ENCODE measurements around the gene RAB3B.
"Not testable (repeated sequence)": the region's sequence is repeated elsewhere in the genome, so short reads cannot be mapped to it uniquely, and the experiment has no call there.

RAB3B gene

GRCh38 chr1:52007215-52008002 lies 16.9 kb upstream of the RAB3B start:
- Histone ChIP-seq H2BK120ac (ENCODE audit: low read depth, low read length) (no peak overlapping the region), H3K27me3 (ENCODE audit: control insufficient read depth in 3 of 3, insufficient read depth in 3 of 3, low read depth in 1 of 3, low read length in 3 of 3) (peaks cover 0 to 13% (median 0%) of the 10 kb centered on the region in 3 experiments), H2AK5ac (ENCODE audit: low read depth, low read length) (no peak overlapping the region), H3K79me1 (ENCODE audit: low read depth, low read length) (no peaks in the 10 kb centered on the region), H3K14ac (ENCODE audit: low read length) (no peak overlapping the region), H3K9ac (ENCODE audit: low read depth, low read length, poor library complexity) (no peak overlapping the region), H3K4me2 (ENCODE audit: insufficient read depth, low read length, poor library complexity, severe bottlenecking) (no peak overlapping the region), H3K4me3 (ENCODE audit: low read length in 2 of 2) (no peak overlapping the region), H4K8ac (ENCODE audit: low read depth, low read length) (no peak overlapping the region), H3K9me3 (replicated peaks in 1 of 2; ENCODE audit: control insufficient read depth in 2 of 2, insufficient read depth in 1 of 2, low read depth in 1 of 2, low read length in 2 of 2) (no peaks in the 10 kb centered on the region), H3K4me1 (ENCODE audit: control insufficient read depth in 2 of 2, insufficient read depth in 1 of 2, low read depth in 1 of 2, low read length in 2 of 2) (peaks cover 5 to 10% of the 10 kb centered on the region in 2 donors), H3K23ac (ENCODE audit: low read depth, low read length, poor library complexity) (no peak overlapping the region), H3K36me3 (replicated peaks in 1 of 2; ENCODE audit: control insufficient read depth in 2 of 2, insufficient read depth in 2 of 2, low read length in 2 of 2) (no peaks in the 10 kb centered on the region), H3K4ac (ENCODE audit: low read length) (no peak overlapping the region), H2BK15ac (ENCODE audit: low read length) (no peak overlapping the region), H3K18ac (ENCODE audit: low read length) (no peak overlapping the region), H2BK5ac (ENCODE audit: low read length) (no peak overlapping the region), H3K27ac (replicated peaks; ENCODE audit: low read length) (no peak overlapping the region), H2AFZ (ENCODE audit: low read length) (no peak overlapping the region), H2BK12ac (ENCODE audit: low read length) (no peak overlapping the region), H4K91ac (ENCODE audit: low read depth, low read length, poor library complexity) (no peak overlapping the region)
- WGBS, 2 donors (ENCODE audit: extremely low coverage in 2 of 2, insufficient read length in 2 of 2, insufficient replicate concordance in 1 of 2): no CpG with 5 or more reads among the region's 5 CpGs
- no peak for DNase-seq (ENCODE audit: low spot score)

DNA sequence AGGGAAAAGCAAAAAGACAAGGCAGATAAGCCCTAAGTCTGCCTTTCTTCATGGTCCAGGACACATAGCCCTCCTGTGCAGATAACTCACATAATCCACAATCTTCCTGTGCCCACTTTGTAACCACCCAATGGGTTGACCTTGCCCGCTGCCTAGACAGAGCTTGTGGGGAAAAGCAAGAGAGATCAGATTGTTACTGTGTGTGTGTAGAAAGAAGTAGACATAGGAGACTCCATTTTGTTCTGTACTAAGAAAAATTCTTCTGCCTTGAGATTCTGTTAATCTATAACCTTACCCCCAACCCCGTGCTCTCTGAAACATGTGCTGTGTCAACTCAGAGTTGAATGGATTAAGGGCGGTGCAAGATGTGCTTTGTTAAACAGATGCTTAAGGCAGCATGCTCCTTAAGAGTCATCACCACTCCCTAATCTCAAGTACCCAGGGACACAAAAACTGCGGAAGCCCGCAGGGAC lies 15.6 kb upstream of the RAB3B start:
- H2AK5ac ChIP-seq (ENCODE audit: low read depth, low read length); H3K4me1 ChIP-seq (ENCODE audit: control insufficient read depth in 2 of 2, insufficient read depth in 1 of 2, low read depth in 1 of 2, low read length in 2 of 2); H3K4me3 ChIP-seq (ENCODE audit: low read length in 2 of 2); H2BK12ac ChIP-seq (ENCODE audit: low read length); H2BK15ac ChIP-seq (ENCODE audit: low read length); H3K79me1 ChIP-seq (ENCODE audit: low read depth, low read length); H2BK5ac ChIP-seq (ENCODE audit: low read length); H3K4me2 ChIP-seq (ENCODE audit: insufficient read depth, low read length, poor library complexity, severe bottlenecking); H3K14ac ChIP-seq (ENCODE audit: low read length); H3K9me3 ChIP-seq (replicated peaks in 1 of 2; ENCODE audit: control insufficient read depth in 2 of 2, insufficient read depth in 1 of 2, low read depth in 1 of 2, low read length in 2 of 2); DNase-seq (ENCODE audit: low spot score); H3K9ac ChIP-seq (ENCODE audit: low read depth, low read length, poor library complexity); H3K23ac ChIP-seq (ENCODE audit: low read depth, low read length, poor library complexity); H2BK120ac ChIP-seq (ENCODE audit: low read depth, low read length); H3K4ac ChIP-seq (ENCODE audit: low read length); H4K8ac ChIP-seq (ENCODE audit: low read depth, low read length); H3K36me3 ChIP-seq (replicated peaks in 1 of 2; ENCODE audit: control insufficient read depth in 2 of 2, insufficient read depth in 2 of 2, low read length in 2 of 2); H4K91ac ChIP-seq (ENCODE audit: low read depth, low read length, poor library complexity): not testable (repeated sequence)
- Histone ChIP-seq H3K18ac (ENCODE audit: low read length) (peak overlapping the region; percentile 20), H2AFZ (ENCODE audit: low read length) (peak overlapping the region; percentile 43), H3K27ac (replicated peaks; ENCODE audit: low read length) (peak overlapping the region; percentile 64), H3K27me3 (ENCODE audit: control insufficient read depth in 3 of 3, insufficient read depth in 3 of 3, low read depth in 1 of 3, low read length in 3 of 3) (peaks cover 0 to 13% (median 0%) of the 10 kb centered on the region in 3 experiments)
- no CpG with 5 or more reads among the region's 5 CpGs for WGBS, 2 donors (ENCODE audit: extremely low coverage in 2 of 2, insufficient read length in 2 of 2, insufficient replicate concordance in 1 of 2)

DNA sequence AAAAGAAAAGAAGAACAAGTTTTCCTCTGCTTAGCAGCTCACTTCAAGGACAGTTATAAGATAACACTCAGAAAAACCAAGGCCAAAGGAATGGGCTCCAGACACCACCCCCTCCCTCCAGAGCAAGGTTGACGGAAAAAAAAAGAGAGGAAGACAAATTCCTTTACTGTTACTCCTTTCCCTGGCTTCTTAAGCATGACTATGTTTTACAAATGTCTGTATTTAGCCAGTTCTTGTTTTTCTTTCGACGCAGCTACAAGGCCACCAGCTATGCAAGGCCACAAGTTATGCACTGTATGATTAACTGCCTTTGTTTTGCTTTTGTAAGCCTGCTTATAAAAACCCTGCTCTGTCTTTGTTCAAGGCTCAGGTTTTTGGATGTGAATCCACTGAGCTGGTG lies 15.0 kb upstream of the RAB3B start:
- not testable (repeated sequence) for DNase-seq (ENCODE audit: low spot score); H2AK5ac ChIP-seq (ENCODE audit: low read depth, low read length)
- no CpG with 5 or more reads among the region's 3 CpGs for WGBS, 2 donors (ENCODE audit: extremely low coverage in 2 of 2, insufficient read length in 2 of 2, insufficient replicate concordance in 1 of 2)

GRCh38 chr1:52003877-52004276 lies 13.4 kb upstream of the RAB3B start:
- no peak for DNase-seq (ENCODE audit: low spot score)
- no peaks in the 10 kb centered on the region for H3K9me3 ChIP-seq (replicated peaks in 1 of 2; ENCODE audit: control insufficient read depth in 2 of 2, insufficient read depth in 1 of 2, low read depth in 1 of 2, low read length in 2 of 2)
- no CpG with 5 or more reads among the region's 4 CpGs for WGBS, 2 donors (ENCODE audit: extremely low coverage in 2 of 2, insufficient read length in 2 of 2, insufficient replicate concordance in 1 of 2)

More for the DNA sequence above, 15.0 kb upstream of the RAB3B start:
- not testable (repeated sequence) for H3K4me2 ChIP-seq (ENCODE audit: insufficient read depth, low read length, poor library complexity, severe bottlenecking); H3K4ac ChIP-seq (ENCODE audit: low read length); H3K14ac ChIP-seq (ENCODE audit: low read length); H3K18ac ChIP-seq (ENCODE audit: low read length); H3K9ac ChIP-seq (ENCODE audit: low read depth, low read length, poor library complexity); H2BK12ac ChIP-seq (ENCODE audit: low read length); H3K9me3 ChIP-seq (replicated peaks in 1 of 2; ENCODE audit: control insufficient read depth in 2 of 2, insufficient read depth in 1 of 2, low read depth in 1 of 2, low read length in 2 of 2); H2BK5ac ChIP-seq (ENCODE audit: low read length); H3K23ac ChIP-seq (ENCODE audit: low read depth, low read length, poor library complexity); H3K79me1 ChIP-seq (ENCODE audit: low read depth, low read length); H4K8ac ChIP-seq (ENCODE audit: low read depth, low read length); H4K91ac ChIP-seq (ENCODE audit: low read depth, low read length, poor library complexity); H2BK15ac ChIP-seq (ENCODE audit: low read length); H2AFZ ChIP-seq (ENCODE audit: low read length); H3K36me3 ChIP-seq (replicated peaks in 1 of 2; ENCODE audit: control insufficient read depth in 2 of 2, insufficient read depth in 2 of 2, low read length in 2 of 2); H3K4me1 ChIP-seq (ENCODE audit: control insufficient read depth in 2 of 2, insufficient read depth in 1 of 2, low read depth in 1 of 2, low read length in 2 of 2); H2BK120ac ChIP-seq (ENCODE audit: low read depth, low read length); H3K4me3 ChIP-seq (ENCODE audit: low read length in 2 of 2)
- H3K27me3 ChIP-seq (ENCODE audit: control insufficient read depth in 3 of 3, insufficient read depth in 3 of 3, low read depth in 1 of 3, low read length in 3 of 3): peaks cover 0 to 17% (median 0%) of the 10 kb centered on the region in 3 experiments
- peak overlapping the region; percentile 64 for H3K27ac ChIP-seq (replicated peaks; ENCODE audit: low read length)

More at GRCh38 chr1:52003877-52004276, 13.4 kb upstream of the RAB3B start:
- H4K8ac ChIP-seq (ENCODE audit: low read depth, low read length): no peak overlapping the region
- H3K36me3 ChIP-seq (replicated peaks in 1 of 2; ENCODE audit: control insufficient read depth in 2 of 2, insufficient read depth in 2 of 2, low read length in 2 of 2): no peaks in the 10 kb centered on the region
- H2BK12ac ChIP-seq (ENCODE audit: low read length): no peak overlapping the region
- H2AK5ac ChIP-seq (ENCODE audit: low read depth, low read length): no peak overlapping the region
- no peak overlapping the region for H2BK15ac ChIP-seq (ENCODE audit: low read length)
- H3K27me3 ChIP-seq (ENCODE audit: control insufficient read depth in 3 of 3, insufficient read depth in 3 of 3, low read depth in 1 of 3, low read length in 3 of 3): peaks cover 0 to 30% (median 0%) of the 10 kb centered on the region in 3 experiments
- no peaks in the 10 kb centered on the region for H3K79me1 ChIP-seq (ENCODE audit: low read depth, low read length)
- H3K18ac ChIP-seq (ENCODE audit: low read length): no peak overlapping the region
- H3K4me1 ChIP-seq (ENCODE audit: control insufficient read depth in 2 of 2, insufficient read depth in 1 of 2, low read depth in 1 of 2, low read length in 2 of 2): peaks cover 5 to 10% of the 10 kb centered on the region in 2 donors
- no peak overlapping the region for H2BK5ac ChIP-seq (ENCODE audit: low read length)
- H3K14ac ChIP-seq (ENCODE audit: low read length): no peak overlapping the region
- H3K4ac ChIP-seq (ENCODE audit: low read length): no peak overlapping the region
- H2BK120ac ChIP-seq (ENCODE audit: low read depth, low read length): no peak overlapping the region
- H2AFZ ChIP-seq (ENCODE audit: low read length): no peak overlapping the region
- no peak overlapping the region for H3K4me3 ChIP-seq (ENCODE audit: low read length in 2 of 2)
- H3K4me2 ChIP-seq (ENCODE audit: insufficient read depth, low read length, poor library complexity, severe bottlenecking): no peak overlapping the region
- H3K27ac ChIP-seq (replicated peaks; ENCODE audit: low read length): no peak overlapping the region
- H3K23ac ChIP-seq (ENCODE audit: low read depth, low read length, poor library complexity): no peak overlapping the region
- no peak overlapping the region for H4K91ac ChIP-seq (ENCODE audit: low read depth, low read length, poor library complexity)
- H3K9ac ChIP-seq (ENCODE audit: low read depth, low read length, poor library complexity): no peak overlapping the region
